Measurements from ENCODE around the gene HEPH.
"Not testable (repeated sequence)": the region's sequence is repeated elsewhere in the genome, so short reads cannot be mapped to it uniquely, and the experiment has no call there.

- not testable (repeated sequence) for TF ChIP-seq REST (IDR thresholded peaks at IDR 0.05; ENCODE audit: unreplicated experiment); CTCF (conservative IDR thresholded peaks at IDR 0.05; ENCODE audit: low read depth in 2 of 2); EZH2 (IDR thresholded peaks at IDR 0.05; ENCODE audit: low read depth, unreplicated experiment); POLR2AphosphoS5 (IDR thresholded peaks at IDR 0.05; ENCODE audit: low read depth); JUNB (IDR thresholded peaks at IDR 0.05; ENCODE audit: unreplicated experiment); STAT1 (IDR thresholded peaks at IDR 0.05; ENCODE audit: unreplicated experiment); NANOG (IDR thresholded peaks at IDR 0.05; ENCODE audit: borderline replicate concordance); ZNF114 (CRISPR knock-in tag; IDR thresholded peaks at IDR 0.05)
- TF ChIP-seq, protein P1, sequence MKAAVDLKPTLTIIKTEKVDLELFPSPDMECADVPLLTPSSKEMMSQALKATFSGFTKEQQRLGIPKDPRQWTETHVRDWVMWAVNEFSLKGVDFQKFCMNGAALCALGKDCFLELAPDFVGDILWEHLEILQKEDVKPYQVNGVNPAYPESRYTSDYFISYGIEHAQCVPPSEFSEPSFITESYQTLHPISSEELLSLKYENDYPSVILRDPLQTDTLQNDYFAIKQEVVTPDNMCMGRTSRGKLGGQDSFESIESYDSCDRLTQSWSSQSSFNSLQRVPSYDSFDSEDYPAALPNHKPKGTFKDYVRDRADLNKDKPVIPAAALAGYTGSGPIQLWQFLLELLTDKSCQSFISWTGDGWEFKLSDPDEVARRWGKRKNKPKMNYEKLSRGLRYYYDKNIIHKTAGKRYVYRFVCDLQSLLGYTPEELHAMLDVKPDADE (IDR thresholded peaks at IDR 0.05) = not testable (repeated sequence)
Observed at GRCh38 chrX:66118722-66119121, 45.3 kb upstream of the HEPH start.
